GM23338 (cell line): ENCODE measurements around the gene COA1. TPM values are rescaled to one million over a fixed set of nuclear protein-coding genes. Genes with fewer than 3 reads are reported as not detected.

Experiments used
- ATAC-seq: fragments of 200-7000 bp; cut with Tn5 transposase; 3 replicates; pipeline ENCODE4 v1.9.1; 2020
- DNase-seq: peaks from one replicate; pipeline ENCODE4 v3.0.0-alpha.2; 2015; ENCODE audit warnings: low spot score
- H2AFZ ChIP-seq: fragments of 200-600 bp; sonication (generic); 2 replicates; pipeline ENCODE4 v1.8.0; 2016; ENCODE audit warnings: antibody characterized with exemption, mild to moderate bottlenecking, moderate library complexity
- H3F3A ChIP-seq: fragments of 200-600 bp; sonication (generic); replicated peaks from 2 replicates; pipeline ENCODE4 v1.8.0; 2017; ENCODE audit warnings: antibody characterized with exemption, mixed run types, low read depth
- H3K27ac ChIP-seq: fragments of 200-600 bp; sonication (generic); 2 replicates; pipeline ENCODE4 v1.6.1; 2016; ENCODE audit warnings: low read depth
- H3K27me3 ChIP-seq: fragments of 200-600 bp; sonication (generic); 2 replicates; pipeline ENCODE4 v1.8.0; 2016; ENCODE audit warnings: mild to moderate bottlenecking, mixed run types, moderate library complexity; ENCODE audit not compliant: insufficient read depth
- H3K36me3 ChIP-seq: fragments of 200-600 bp; sonication (generic); 2 replicates; pipeline ENCODE4 v1.8.0; 2016; ENCODE audit warnings: mild to moderate bottlenecking; ENCODE audit not compliant: insufficient read depth
- H3K4me1 ChIP-seq: fragments of 200-600 bp; sonication (generic); 2 replicates; pipeline ENCODE4 v1.8.0; 2016; ENCODE audit warnings: mild to moderate bottlenecking, moderate library complexity; ENCODE audit not compliant: insufficient read depth
- H3K4me2 ChIP-seq: fragments of 200-600 bp; sonication (generic); 2 replicates; pipeline ENCODE4 v1.7.1; 2017; ENCODE audit warnings: mixed run types
- H3K4me3 ChIP-seq: fragments of 200-600 bp; sonication (generic); 2 replicates; pipeline ENCODE4 v1.6.1; 2016; ENCODE audit warnings: mixed run types
- H3K79me2 ChIP-seq: fragments of 200-600 bp; sonication (generic); replicated peaks from 2 replicates; pipeline ENCODE4 v1.8.0; 2017; ENCODE audit warnings: mild to moderate bottlenecking; ENCODE audit not compliant: insufficient read depth
- H3K9me2 ChIP-seq: fragments of 200-600 bp; sonication (generic); 2 replicates; pipeline ENCODE4 v1.8.0; 2017; ENCODE audit not compliant: insufficient read depth
- H4K20me1 ChIP-seq: fragments of 200-600 bp; sonication (generic); replicated peaks from 2 replicates; pipeline ENCODE4 v1.8.0; 2017; ENCODE audit warnings: mild to moderate bottlenecking; ENCODE audit not compliant: insufficient read depth
- H3K27ac Mint-ChIP-seq: 2 replicates; pipeline ENCODE4 v1.8.0; 2020; ENCODE audit warnings: inconsistent platforms, mild to moderate bottlenecking, moderate library complexity, mixed read lengths
- H3K27me3 Mint-ChIP-seq: 3 replicates; pipeline ENCODE4 v1.8.0; 2022; ENCODE audit warnings: low read depth, mild to moderate bottlenecking, moderate library complexity, mixed read lengths, inconsistent platforms; ENCODE audit not compliant: insufficient read depth, poor library complexity
- H3K36me3 Mint-ChIP-seq: 3 replicates; pipeline ENCODE4 v1.8.0; 2021; ENCODE audit warnings: low read depth, mild to moderate bottlenecking, inconsistent platforms, moderate library complexity, mixed read lengths
- H3K4me1 Mint-ChIP-seq: 3 replicates; pipeline ENCODE4 v1.8.0; 2020; ENCODE audit warnings: mild to moderate bottlenecking, inconsistent platforms, mixed read lengths
- H3K4me3 Mint-ChIP-seq: 3 replicates; pipeline ENCODE4 v1.8.0; 2021; ENCODE audit warnings: moderate library complexity, mild to moderate bottlenecking, inconsistent platforms, mixed read lengths
- H3K9me3 Mint-ChIP-seq: 3 replicates; pipeline ENCODE4 v1.8.0; 2020; ENCODE audit warnings: moderate library complexity, mild to moderate bottlenecking, inconsistent platforms, mixed read lengths
- ETS1 ChIP-seq: IDR thresholded peaks from 2 replicates; pipeline ENCODE4 v1.6.1; 2016; ENCODE audit warnings: antibody characterized with exemption
- EZH2phosphoT487 ChIP-seq: fragments of 200-600 bp; sonication (generic); IDR thresholded peaks from one replicate; pipeline ENCODE4 v1.8.1; 2018; ENCODE audit warnings: antibody characterized with exemption; ENCODE audit not compliant: unreplicated experiment
- JUNB ChIP-seq: IDR thresholded peaks from one replicate; pipeline ENCODE4 v1.6.1; 2016; ENCODE audit warnings: antibody characterized with exemption; ENCODE audit not compliant: unreplicated experiment
- NANOG ChIP-seq: IDR thresholded peaks from 2 replicates; pipeline ENCODE4 v1.6.1; 2016; ENCODE audit warnings: antibody characterized with exemption, borderline replicate concordance
- POLR2AphosphoS5 ChIP-seq: IDR thresholded peaks from 2 replicates; pipeline ENCODE4 v1.6.1; 2016; ENCODE audit warnings: antibody characterized with exemption, low read depth
- STAT1 ChIP-seq: IDR thresholded peaks from one replicate; pipeline ENCODE4 v1.6.1; 2016; ENCODE audit warnings: antibody characterized with exemption; ENCODE audit not compliant: unreplicated experiment
- ZNF114 ChIP-seq: fragments of 250-450 bp; sonication (Bioruptor Pico); IDR thresholded peaks from 2 replicates; pipeline ENCODE4 v1.5.0; 2020; ENCODE audit warnings: mild to moderate bottlenecking, moderate library complexity
- ZNF331 ChIP-seq: fragments of 250-450 bp; sonication (Bioruptor Pico); IDR thresholded peaks from 2 replicates; pipeline ENCODE4 v1.5.0; 2020; ENCODE audit warnings: low read depth, mild to moderate bottlenecking, moderate library complexity
- ZNF462 ChIP-seq: fragments of 250-450 bp; sonication (Bioruptor Pico); IDR thresholded peaks from 2 replicates; pipeline ENCODE4 v1.5.0; 2020; ENCODE audit warnings: mild to moderate bottlenecking, moderate library complexity
- polyA plus RNA-seq: library from polyadenylated mRNA; unstranded; fragments of >200 nt; fragmentation: Nextera tagmentation; extraction: Ambion mirVana; gene quantifications from 2 replicates; pipeline ENCODE4 v1.2.1, GENCODE V29; 2016
- total RNA-seq: library from RNA; depleted of rRNA; stranded (reverse); fragments of >200 nt; shearing (Covaris generic); gene quantifications from 2 replicates; pipeline ENCODE4 v1.2.3, GENCODE V29; 2014

COA1 gene
- total and polyA plus RNA-seq, 2 experiments from 2014 or later = 156 to 158 TPM

- no peak for TF ChIP-seq ZNF462 (CRISPR knock-in tag)
- no peak for TF ChIP-seq POLR2AphosphoS5
- no peak for TF ChIP-seq NANOG
- TF ChIP-seq STAT1 = no peak
- no peak for TF ChIP-seq ETS1
- no peak for TF ChIP-seq ZNF331 (CRISPR knock-in tag)
Measured at GRCh38 chr7:43771573-43771972, 42.2 kb upstream of the COA1 start (continued).

- Histone ChIP-seq H3K9me2 (no peaks in the 10 kb centered on the region), H3K36me3 (0 out of 2 replicates have a peak, but pooled peaks cover 4% of the 10 kb centered on the region), H3K27me3 (no peaks in the 10 kb centered on the region), H3K4me3 (no peak overlapping the region), H3F3A (no peaks in the 10 kb centered on the region), H3K27ac (no peak overlapping the region), H3K4me1 (no peaks in the 10 kb centered on the region), H2AFZ (no peak overlapping the region), H3K4me2 (no peak overlapping the region), H3K79me2 (peaks cover 6% of the 10 kb centered on the region), H4K20me1 (no peaks in the 10 kb centered on the region)
- Mint-ChIP-seq H3K4me1 (no peaks in the 10 kb centered on the region; the same call in 2 of the 3 replicates), H3K4me3 (no peak overlapping the region), H3K9me3 (no peaks in the 10 kb centered on the region), H3K27ac (no peak overlapping the region), H3K27me3 (peaks cover 3% of the 10 kb centered on the region), H3K36me3 (peaks cover 14% of the 10 kb centered on the region)
- no peak for DNase-seq
- no peak for ATAC-seq
- TF ChIP-seq JUNB = no peak
- no peak for TF ChIP-seq ZNF331 (CRISPR knock-in tag)
- no peak for TF ChIP-seq ZNF462 (CRISPR knock-in tag)
- TF ChIP-seq ZNF114 (CRISPR knock-in tag) = no peak
- TF ChIP-seq EZH2phosphoT487 = no peak
Measured at GRCh38 chr7:43771128-43771527, 41.8 kb upstream of the COA1 start.
